Mesenchymal stem cell (in vitro differentiated cells and primary cell): ENCODE data around the gene HECA.

ENCODE experiments used
- DNase-seq: peaks from one replicate; pipeline ENCODE4 v3.0.0-alpha.2; 2013
- H2AFZ ChIP-seq: one replicate; pipeline ENCODE4 v1.6.1; 2013; ENCODE audit warnings: low read depth, mild to moderate bottlenecking, control low read depth, inconsistent platforms, low read length, moderate library complexity
- H2AK5ac ChIP-seq: 2 replicates; pipeline ENCODE4 v1.6.1; 2013; ENCODE audit warnings: low read length, moderate library complexity, mild to moderate bottlenecking, inconsistent platforms; ENCODE audit not compliant: severe bottlenecking
- H2BK120ac ChIP-seq: one replicate; pipeline ENCODE4 v1.6.1; 2013; ENCODE audit warnings: low read depth, mild to moderate bottlenecking, inconsistent platforms, low read length, moderate library complexity
- H2BK12ac ChIP-seq, 2 experiments: one replicate each; pipeline ENCODE4 v1.6.1; 2013; ENCODE audit warnings: inconsistent platforms in 2 of 2, low read length in 2 of 2, mild to moderate bottlenecking in 2 of 2, moderate library complexity in 2 of 2, control low read depth in 1 of 2
- H2BK15ac ChIP-seq: one replicate; pipeline ENCODE4 v1.6.1; 2013; ENCODE audit warnings: mild to moderate bottlenecking, low read depth, inconsistent platforms; ENCODE audit not compliant: poor library complexity, severe bottlenecking
- H2BK5ac ChIP-seq: 2 replicates; pipeline ENCODE4 v1.6.1; 2013; ENCODE audit warnings: low read depth, mild to moderate bottlenecking, low read length, control low read depth, inconsistent platforms; ENCODE audit not compliant: poor library complexity, severe bottlenecking
- H3K14ac ChIP-seq, 2 experiments: one replicate each; pipeline ENCODE4 v1.6.1; 2013; ENCODE audit warnings: inconsistent platforms in 2 of 2, low read length in 2 of 2, control low read depth in 1 of 2, mild to moderate bottlenecking in 1 of 2, moderate library complexity in 1 of 2
- H3K18ac ChIP-seq, 2 experiments: one replicate each; pipeline ENCODE4 v1.6.1; 2013; ENCODE audit warnings: inconsistent platforms in 2 of 2, low read length in 2 of 2, control low read depth in 1 of 2, low read depth in 1 of 2, mild to moderate bottlenecking in 1 of 2
- H3K23ac ChIP-seq, 2 experiments: one replicate each; pipeline ENCODE4 v1.6.1; 2013; ENCODE audit warnings: inconsistent platforms in 2 of 2, low read length in 2 of 2, mild to moderate bottlenecking in 2 of 2, moderate library complexity in 2 of 2, control low read depth in 1 of 2
- H3K27ac ChIP-seq: 2 replicates; pipeline ENCODE4 v1.5.1; 2013; ENCODE audit warnings: mild to moderate bottlenecking, moderate library complexity, low read length, control low read depth, inconsistent platforms; ENCODE audit not compliant: poor library complexity, severe bottlenecking
- H3K27me3 ChIP-seq, 2 experiments: 2 replicates each; pipeline versions ENCODE4 v1.6.1 to v1.7.0; 2013; ENCODE audit warnings: low read length in 2 of 2, mild to moderate bottlenecking in 2 of 2, moderate library complexity in 2 of 2, control low read depth in 1 of 2, inconsistent platforms in 1 of 2; ENCODE audit not compliant: control insufficient read depth in 1 of 2, insufficient read depth in 1 of 2
- H3K36me3 ChIP-seq, 2 experiments: 2 replicates each; pipeline versions ENCODE4 v1.6.1 to v1.7.0; 2013; ENCODE audit warnings: low read length in 2 of 2, control low read depth in 1 of 2, inconsistent platforms in 1 of 2, low read depth in 1 of 2, mild to moderate bottlenecking in 1 of 2; ENCODE audit not compliant: insufficient read depth in 2 of 2, control insufficient read depth in 1 of 2
- H3K4ac ChIP-seq, 2 experiments: one replicate each; pipeline ENCODE4 v1.6.1; 2013; ENCODE audit warnings: inconsistent platforms in 2 of 2, low read length in 2 of 2, mild to moderate bottlenecking in 2 of 2, moderate library complexity in 2 of 2, control low read depth in 1 of 2, low read depth in 1 of 2
- H3K4me1 ChIP-seq: 2 replicates; pipeline ENCODE4 v1.6.1; 2013; ENCODE audit warnings: low read depth, low read length, control low read depth; ENCODE audit not compliant: control insufficient read depth, insufficient read depth
- H3K4me2 ChIP-seq: 2 replicates; pipeline ENCODE4 v1.6.1; 2013; ENCODE audit warnings: low read length, mild to moderate bottlenecking, inconsistent platforms; ENCODE audit not compliant: poor library complexity, severe bottlenecking
- H3K4me3 ChIP-seq, 2 experiments: 2 replicates each; pipeline versions ENCODE4 v1.5.1 to v1.7.0; 2013; ENCODE audit warnings: low read length in 2 of 2, mild to moderate bottlenecking in 2 of 2, control low read depth in 1 of 2, low read depth in 1 of 2; ENCODE audit not compliant: insufficient read depth in 1 of 2
- H3K79me1 ChIP-seq: replicated peaks from 2 replicates; pipeline ENCODE4 v1.6.1; 2013; ENCODE audit warnings: mild to moderate bottlenecking, control low read depth, low read length, inconsistent platforms; ENCODE audit not compliant: poor library complexity, severe bottlenecking
- H3K9ac ChIP-seq: 2 replicates; pipeline ENCODE4 v1.7.0; 2013; ENCODE audit warnings: mild to moderate bottlenecking, low read length, moderate library complexity
- H3K9me3 ChIP-seq: 2 replicates; pipeline ENCODE4 v1.7.0; 2013; ENCODE audit warnings: mild to moderate bottlenecking, low read length; ENCODE audit not compliant: control insufficient read depth
- H4K8ac ChIP-seq: one replicate; pipeline ENCODE4 v1.6.1; 2013; ENCODE audit warnings: inconsistent platforms, mild to moderate bottlenecking, low read length, moderate library complexity
- H4K91ac ChIP-seq: one replicate; pipeline ENCODE4 v1.6.1; 2013; ENCODE audit warnings: mild to moderate bottlenecking, low read length, inconsistent platforms
- WGBS: methylation state at CpG from one replicate; pipeline ENCODE4 v1.1.7; 2013; ENCODE audit warnings: mixed read lengths; 5-methylcytosine and 5-hydroxymethylcytosine counted together

HECA gene

GRCh38 chr6:139172567-139172966, 37.7 kb downstream of the HECA start:
- no peak for DNase-seq
- WGBS = 95% methylated on average over 5 of the region's 6 CpGs

GRCh38 chr6:139173172-139173571, 38.3 kb downstream of the HECA start:
- H2BK5ac ChIP-seq = no peak overlapping the region
- H3K27me3 ChIP-seq = no peaks in the 10 kb centered on the region

More at GRCh38 chr6:139172567-139172966, 37.7 kb downstream of the HECA start:
- no peak overlapping the region for H2BK5ac ChIP-seq
- no peak overlapping the region for H2BK120ac ChIP-seq
- no peak overlapping the region for H2AK5ac ChIP-seq
- H3K4ac ChIP-seq = no peak overlapping the region
- no peak overlapping the region for H3K4me3 ChIP-seq
- no peak overlapping the region for H2BK15ac ChIP-seq
- H2BK12ac ChIP-seq = no peak overlapping the region
- H3K27me3 ChIP-seq = no peaks in the 10 kb centered on the region
- H3K9me3 ChIP-seq = no peaks in the 10 kb centered on the region
- H3K4me1 ChIP-seq = no peaks in the 10 kb centered on the region
- no peak overlapping the region for H4K91ac ChIP-seq
- no peak overlapping the region for H3K27ac ChIP-seq
- no peak overlapping the region for H4K8ac ChIP-seq
- H3K18ac ChIP-seq = no peak overlapping the region
- H3K9ac ChIP-seq = no peak overlapping the region
- H3K4me2 ChIP-seq = no peak overlapping the region
- no peak overlapping the region for H2AFZ ChIP-seq
- H3K36me3 ChIP-seq = peaks cover 4 to 66% of the 10 kb centered on the region in 2 experiments
- no peak overlapping the region for H3K23ac ChIP-seq
- H3K79me1 ChIP-seq = peaks cover 8% of the 10 kb centered on the region
- H3K14ac ChIP-seq = no peak overlapping the region

GRCh38 chr6:139173822-139174221, 38.9 kb downstream of the HECA start:
- Histone ChIP-seq H3K79me1 (peaks cover 8% of the 10 kb centered on the region), H3K14ac (no peak overlapping the region), H3K4me3 (no peak overlapping the region), H2BK12ac (no peak overlapping the region), H3K36me3 (peaks cover 4 to 65% of the 10 kb centered on the region in 2 experiments), H3K4me2 (no peak overlapping the region), H3K23ac (no peak overlapping the region), H3K9me3 (no peaks in the 10 kb centered on the region), H2BK15ac (no peak overlapping the region), H2BK5ac (no peak overlapping the region), H2AK5ac (no peak overlapping the region), H3K27ac (no peak overlapping the region), H3K27me3 (no peaks in the 10 kb centered on the region), H3K18ac (no peak overlapping the region), H3K9ac (no peak overlapping the region), H4K8ac (no peak overlapping the region), H2BK120ac (no peak overlapping the region), H3K4me1 (no peaks in the 10 kb centered on the region), H4K91ac (no peak overlapping the region), H2AFZ (no peak overlapping the region), H3K4ac (no peak overlapping the region)
- DNase-seq = no peak
- 96% methylated on average over 1 of the region's 1 CpG for WGBS

More at GRCh38 chr6:139173172-139173571, 38.3 kb downstream of the HECA start:
- Histone ChIP-seq H3K14ac (no peak overlapping the region), H3K4me1 (no peaks in the 10 kb centered on the region), H3K79me1 (peaks cover 8% of the 10 kb centered on the region), H2AK5ac (no peak overlapping the region), H3K4me2 (no peak overlapping the region), H3K18ac (no peak overlapping the region), H4K8ac (no peak overlapping the region), H4K91ac (no peak overlapping the region), H3K23ac (no peak overlapping the region), H3K4ac (no peak overlapping the region), H2BK120ac (no peak overlapping the region), H3K36me3 (peaks cover 4 to 67% of the 10 kb centered on the region in 2 experiments), H3K9me3 (no peaks in the 10 kb centered on the region), H2AFZ (no peak overlapping the region), H3K9ac (no peak overlapping the region), H2BK12ac (no peak overlapping the region), H3K27ac (no peak overlapping the region), H3K4me3 (no peak overlapping the region), H2BK15ac (no peak overlapping the region)
- no peak for DNase-seq
- WGBS = 90% methylated on average over 2 of the region's 2 CpGs

GRCh38 chr6:139174961-139175360, 40.1 kb downstream of the HECA start:
- no peak overlapping the region for H3K18ac ChIP-seq

More at GRCh38 chr6:139174961-139175360, 40.1 kb downstream of the HECA start:
- Histone ChIP-seq H2BK5ac (no peak overlapping the region), H2AK5ac (no peak overlapping the region), H2BK15ac (no peak overlapping the region), H2AFZ (no peak overlapping the region), H3K4me2 (no peak overlapping the region), H4K8ac (no peak overlapping the region), H4K91ac (no peak overlapping the region), H3K36me3 (peaks cover 4 to 71% of the 10 kb centered on the region in 2 experiments), H3K4me3 (no peak overlapping the region), H2BK12ac (no peak overlapping the region), H3K4me1 (no peaks in the 10 kb centered on the region), H3K9me3 (no peaks in the 10 kb centered on the region), H3K79me1 (peaks cover 7% of the 10 kb centered on the region), H2BK120ac (no peak overlapping the region), H3K4ac (no peak overlapping the region), H3K23ac (no peak overlapping the region), H3K14ac (no peak overlapping the region), H3K9ac (no peak overlapping the region), H3K27ac (no peak overlapping the region), H3K27me3 (no peaks in the 10 kb centered on the region)
- no peak for DNase-seq
